ENCODE data around the gene PHLDA1. TPM values are rescaled to one million over a fixed set of nuclear protein-coding genes. Genes with fewer than 3 reads are reported as not detected.
A peak's percentile ranks its signal among the peaks of the same experiment; 100 is the strongest.

The PHLDA1 gene
- total and polyA plus RNA-seq, 10 of the 15 experiments (the other 5 are each of a cell fraction or from before 2014, with no cell fraction given), result 0.66 to 14.2 (median 1.3) TPM

- ATAC-seq (no peak), DNase-seq (ENCODE audit: low read depth, low spot score) (no peak), FAIRE-seq (no peak)
- H3K4me2 ChIP-seq (ENCODE audit: control insufficient read depth, insufficient read depth), result no peak overlapping the region
- TF ChIP-seq CBX5 (IDR thresholded peaks at IDR 0.05; ENCODE audit: low read depth) (peak; percentile 61; the same call in 1 of the 2 replicates), WRNIP1 (IDR thresholded peaks at IDR 0.05; ENCODE audit: borderline replicate concordance, low read depth, low read length) (no peak)
- intact Hi-C loops (cut with micrococcal nuclease; ENCODE audit: unreplicated experiment), result no loop called here
- H3K4me1 ChIP-seq (ENCODE audit: control insufficient read depth, insufficient read depth, low read length), result peaks cover 4% of the 10 kb centered on the region; the same call in 1 of the 2 replicates
- WGBS (ENCODE audit: insufficient coverage, insufficient replicate concordance, low lambda C conversion rate, missing lambda C conversion rate), result 92% methylated on average over 3 of the region's 3 CpGs
- ChIA-PET SMC1A (ENCODE audit: uncharacterized antibody, unreplicated experiment) (interaction anchor here (0.6 to 1.6 kb wide), 3 partner anchors 8 to 273 kb away, joined by 3 to 6 read pairs (median 3); no protein-coding TSS in a partner anchor), CTCF (interaction anchor here (0.6 to 1.4 kb wide), 4 partner anchors 8 to 275 kb away, joined by 3 read pairs; no protein-coding TSS in a partner anchor), POLR2A (interaction anchor here (0.6 to 0.7 kb wide), 2 partner anchors 152 to 327 kb away, joined by 3 to 4 read pairs; no protein-coding TSS in a partner anchor), RAD21 (ENCODE audit: unreplicated experiment) (interaction anchor here (2.2 kb wide), 1 partner anchor 9 kb away, joined by 5 read pairs; no protein-coding TSS in a partner anchor)
- no peak overlapping the region for H3K27ac ChIP-seq (ENCODE audit: control insufficient read depth, insufficient read depth)
- H2AFZ ChIP-seq (ENCODE audit: control insufficient read depth, low read depth, low read length), result no peak overlapping the region
- in situ Hi-C loops (cut with MboI), result loop anchor here (5.0 kb wide), 1 partner anchor 485 kb away; the partner anchor contains the start of gene OSBPL8
- H4K20me1 ChIP-seq (ENCODE audit: control insufficient read depth, insufficient read depth), result no peaks in the 10 kb centered on the region; the same call in 1 of the 2 replicates
- H3K9ac ChIP-seq (ENCODE audit: control insufficient read depth, insufficient read depth, low read length), result no peak overlapping the region
- H3K79me2 ChIP-seq (ENCODE audit: control insufficient read depth, insufficient read depth, low read length), result peaks cover 97% of the 10 kb centered on the region
- peaks cover 0 to 9% of the 10 kb centered on the region in 2 experiments for H3K36me3 ChIP-seq (ENCODE audit: control insufficient read depth in 2 of 2, insufficient read depth in 2 of 2, low read length in 1 of 2)
- H3K9me3 ChIP-seq (replicated peaks; ENCODE audit: control insufficient read depth, insufficient read depth, low read length), result no peaks in the 10 kb centered on the region; the same call in 1 of the 3 replicates
- BruUV-seq (replicated peaks), result no TSS peak
- no peak overlapping the region for H3K4me3 ChIP-seq
- no peaks in the 10 kb centered on the region for H3K27me3 ChIP-seq (replicated peaks in 1 of 2; ENCODE audit: control insufficient read depth in 2 of 2, insufficient read depth in 2 of 2, low read length in 1 of 2)
Measured at GRCh38 chr12:76072568-76072967, 41.0 kb upstream of the PHLDA1 start.

- peaks cover 88% of the 10 kb centered on the region for H3K79me2 ChIP-seq (ENCODE audit: control insufficient read depth, insufficient read depth, low read length)
- H3K4me2 ChIP-seq (ENCODE audit: control insufficient read depth, insufficient read depth), result no peak overlapping the region
- no peak overlapping the region for H2AFZ ChIP-seq (ENCODE audit: control insufficient read depth, low read depth, low read length)
- peaks cover 0 to 26% of the 10 kb centered on the region in 2 experiments for H3K36me3 ChIP-seq (ENCODE audit: control insufficient read depth in 2 of 2, insufficient read depth in 2 of 2, low read length in 1 of 2)
- H3K9ac ChIP-seq (ENCODE audit: control insufficient read depth, insufficient read depth, low read length), result no peak overlapping the region
- peaks cover 10% of the 10 kb centered on the region for H3K9me3 ChIP-seq (replicated peaks; ENCODE audit: control insufficient read depth, insufficient read depth, low read length)
- in situ Hi-C loops (cut with MboI), result no loop called here
- H4K20me1 ChIP-seq (ENCODE audit: control insufficient read depth, insufficient read depth), result no peaks in the 10 kb centered on the region; the same call in 1 of the 2 replicates
- intact Hi-C loops (cut with micrococcal nuclease; ENCODE audit: unreplicated experiment), result no loop called here
- SMC1A ChIA-PET (ENCODE audit: uncharacterized antibody, unreplicated experiment), result interaction anchor here (0.9 to 4.2 kb wide), 10 partner anchors 8 to 589 kb away, joined by 3 to 29 read pairs (median 3); partner anchors contain the start of gene GLIPR1
- ATAC-seq, result no peak; the same call in 1 of the 3 replicates
- RAD21 ChIA-PET (ENCODE audit: unreplicated experiment), result interaction anchor here (0.6 to 1.2 kb wide), 4 partner anchors 14 to 517 kb away, joined by 3 read pairs; partner anchors contain the start of gene BBS10
- DNase-seq (ENCODE audit: low read depth, low spot score), result no peak
- H3K27me3 ChIP-seq (replicated peaks in 1 of 2; ENCODE audit: control insufficient read depth in 2 of 2, insufficient read depth in 2 of 2, low read length in 1 of 2), result no peaks in the 10 kb centered on the region
- H3K27ac ChIP-seq (ENCODE audit: control insufficient read depth, insufficient read depth), result no peak overlapping the region
- POLR2A ChIA-PET, result interaction anchor here (1.8 kb wide), 1 partner anchor 14 kb away, joined by 7 read pairs; no protein-coding TSS in a partner anchor
- H3K4me1 ChIP-seq (ENCODE audit: control insufficient read depth, insufficient read depth, low read length), result no peaks in the 10 kb centered on the region; the same call in 1 of the 2 replicates
- FAIRE-seq, result no peak
- BruUV-seq (replicated peaks), result no TSS peak
- CTCF ChIA-PET, result interaction anchor here (0.8 to 1.9 kb wide), 3 partner anchors 21 to 586 kb away, joined by 3 to 5 read pairs (median 4); no protein-coding TSS in a partner anchor
- H3K4me3 ChIP-seq, result no peak overlapping the region
- TF ChIP-seq TAF1 (IDR thresholded peaks at IDR 0.05; ENCODE audit: borderline replicate concordance, low read depth, low read length) (no peak), RCOR1 (conservative IDR thresholded peaks at IDR 0.05; ENCODE audit: low read depth, low read length) (no peak), SIN3A (IDR thresholded peaks at IDR 0.05; ENCODE audit: low read depth, low read length) (no peak), IRF3 (IDR thresholded peaks at IDR 0.05) (no peak), IRF5 (IDR thresholded peaks at IDR 0.05; ENCODE audit: borderline replicate concordance) (no peak), HDGF (IDR thresholded peaks at IDR 0.05) (no peak), SIX5 (IDR thresholded peaks at IDR 0.05; ENCODE audit: low read depth, low read length, severe bottlenecking) (no peak), E2F8 (IDR thresholded peaks at IDR 0.05; ENCODE audit: low read depth, partially characterized antibody) (no peak), ZBED1 (IDR thresholded peaks at IDR 0.05; ENCODE audit: borderline replicate concordance) (no peak)
Measured at GRCh38 chr12:76069339-76069738, 37.8 kb upstream of the PHLDA1 start.
